WERI-Rb-1 (cell line): Measurements from ENCODE around the gene XRCC4.
"Not testable (repeated sequence)": the region's sequence is repeated elsewhere in the genome, so short reads cannot be mapped to it uniquely, and the experiment has no call there.

Source experiments
- DNase-seq: peaks from one replicate; pipeline ENCODE4 v3.0.0-alpha.2; 2020
- H3K27ac ChIP-seq: fragments of 250-450 bp; sonication (Bioruptor Pico); 2 replicates; pipeline ENCODE4 v1.5.1; 2020; ENCODE audit warnings: mild to moderate bottlenecking, moderate library complexity
- H3K27me3 ChIP-seq: fragments of 250-450 bp; sonication (Bioruptor Pico); 2 replicates; pipeline ENCODE4 v1.5.1; 2021; ENCODE audit warnings: mild to moderate bottlenecking, low read depth, moderate library complexity; ENCODE audit not compliant: insufficient read depth, severe bottlenecking
- H3K36me3 ChIP-seq: fragments of 250-450 bp; sonication (Bioruptor Pico); 2 replicates; pipeline ENCODE4 v1.5.1; 2020; ENCODE audit warnings: mild to moderate bottlenecking, moderate library complexity
- H3K4me3 ChIP-seq: 2 replicates; pipeline ENCODE4 v1.5.1; 2011; ENCODE audit warnings: low read depth, mild to moderate bottlenecking, control low read depth, low read length
- H3K9me3 ChIP-seq: fragments of 250-450 bp; sonication (Bioruptor Pico); 2 replicates; pipeline ENCODE4 v1.5.1; 2021; ENCODE audit warnings: mild to moderate bottlenecking, moderate library complexity; ENCODE audit not compliant: severe bottlenecking
- CTCF ChIP-seq: IDR thresholded peaks from 2 replicates; pipeline ENCODE4 v1.5.1; 2011; ENCODE audit warnings: low read depth, mild to moderate bottlenecking, control low read depth, inconsistent platforms, low read length

XRCC4 gene

GRCh38 chr5:83345423-83345822 is 268.1 kb downstream of the XRCC4 start:
- Histone ChIP-seq H3K27ac (no peak overlapping the region), H3K4me3 (no peak overlapping the region), H3K27me3 (no peaks in the 10 kb centered on the region), H3K36me3 (no peaks in the 10 kb centered on the region), H3K9me3 (peaks cover 10% of the 10 kb centered on the region)
- DNase-seq, result no peak
- no peak for TF ChIP-seq CTCF

- TF ChIP-seq CTCF, result no peak
- no peak overlapping the region for H3K27ac ChIP-seq
- no peak overlapping the region for H3K4me3 ChIP-seq
- H3K36me3 ChIP-seq, result no peaks in the 10 kb centered on the region
- no peak for DNase-seq
- H3K27me3 ChIP-seq, result no peaks in the 10 kb centered on the region
- peaks cover 10% of the 10 kb centered on the region for H3K9me3 ChIP-seq
Measured at GRCh38 chr5:83348281-83348780, 271.0 kb downstream of the XRCC4 start.

GRCh38 chr5:83353231-83353630 is 275.9 kb downstream of the XRCC4 start:
- no peak overlapping the region for H3K4me3 ChIP-seq
- no peak for DNase-seq
- TF ChIP-seq CTCF, result no peak
- H3K27me3 ChIP-seq, result no peaks in the 10 kb centered on the region
- no peak overlapping the region for H3K27ac ChIP-seq
- H3K36me3 ChIP-seq, result no peaks in the 10 kb centered on the region
- H3K9me3 ChIP-seq, result peaks cover 4% of the 10 kb centered on the region

- Histone ChIP-seq H3K36me3 (no peaks in the 10 kb centered on the region), H3K27ac (no peak overlapping the region), H3K9me3 (no peaks in the 10 kb centered on the region), H3K4me3 (no peak overlapping the region), H3K27me3 (no peaks in the 10 kb centered on the region)
- TF ChIP-seq CTCF, result no peak
- DNase-seq, result no peak
Measured at GRCh38 chr5:83353774-83354173, 276.4 kb downstream of the XRCC4 start.

- Histone ChIP-seq H3K27ac (no peak overlapping the region; the same call in 1 of the 2 replicates), H3K36me3 (no peaks in the 10 kb centered on the region), H3K27me3 (no peaks in the 10 kb centered on the region), H3K9me3 (no peaks in the 10 kb centered on the region), H3K4me3 (no peak overlapping the region)
- TF ChIP-seq CTCF, result no peak
- DNase-seq, result peak; percentile 10
Measured at GRCh38 chr5:83354958-83355357, 277.6 kb downstream of the XRCC4 start.

GRCh38 chr5:83355482-83356014 is 278.2 kb downstream of the XRCC4 start:
- H3K27ac ChIP-seq, H3K9me3 ChIP-seq, H3K27me3 ChIP-seq, DNase-seq, H3K36me3 ChIP-seq, H3K4me3 ChIP-seq: not testable (repeated sequence)
